Lower leg skin (tissue), 3 donors: ENCODE data around the gene SHISA6.

Experiments used
- CTCF ChIP-seq, 3 donors: fragments of 450-650 bp; IDR thresholded peaks; one replicate each; pipeline ENCODE4 v1.5.1; 2016; ENCODE audit warnings: antibody characterized with exemption in 3 of 3, mild to moderate bottlenecking in 3 of 3, moderate library complexity in 2 of 3
- POLR2A ChIP-seq, 2 donors: fragments of 450-650 bp; IDR thresholded peaks; one replicate each; pipeline ENCODE4 v1.6.1; 2016 to 2017; ENCODE audit warnings: antibody characterized with exemption in 2 of 2, mild to moderate bottlenecking in 1 of 2, moderate library complexity in 1 of 2

- TF ChIP-seq CTCF (IDR thresholded peaks at IDR 0.05), result no peak
- no peak for TF ChIP-seq POLR2A (IDR thresholded peaks at IDR 0.05)
Observed at GRCh38 chr17:11356371-11356770, 115.4 kb downstream of the SHISA6 start.
